Panc1 (cell line): ENCODE results near the gene MYADML2.
A peak's percentile ranks its signal among the peaks of the same experiment; 100 is the strongest.

Experiments
- CTCF ChIP-seq: fragments of 450-650 bp; IDR thresholded peaks from 2 replicates; pipeline ENCODE4 v1.5.1; 2017; ENCODE audit warnings: mild to moderate bottlenecking
- POLR2AphosphoS5 ChIP-seq: IDR thresholded peaks from 2 replicates; pipeline ENCODE4 v1.6.1; 2012; ENCODE audit warnings: mild to moderate bottlenecking, low read depth, low read length, moderate library complexity
- TF ChIP-seq, protein P1 (sequence below), 2 experiments: IDR thresholded peaks; 2 replicates each; pipeline ENCODE4 v1.6.1; 2011 to 2012; ENCODE audit warnings: low read depth in 2 of 2, control low read depth in 1 of 2, low read length in 1 of 2, mild to moderate bottlenecking in 1 of 2, moderate library complexity in 1 of 2; ENCODE audit not compliant: insufficient read depth in 1 of 2

DNA sequence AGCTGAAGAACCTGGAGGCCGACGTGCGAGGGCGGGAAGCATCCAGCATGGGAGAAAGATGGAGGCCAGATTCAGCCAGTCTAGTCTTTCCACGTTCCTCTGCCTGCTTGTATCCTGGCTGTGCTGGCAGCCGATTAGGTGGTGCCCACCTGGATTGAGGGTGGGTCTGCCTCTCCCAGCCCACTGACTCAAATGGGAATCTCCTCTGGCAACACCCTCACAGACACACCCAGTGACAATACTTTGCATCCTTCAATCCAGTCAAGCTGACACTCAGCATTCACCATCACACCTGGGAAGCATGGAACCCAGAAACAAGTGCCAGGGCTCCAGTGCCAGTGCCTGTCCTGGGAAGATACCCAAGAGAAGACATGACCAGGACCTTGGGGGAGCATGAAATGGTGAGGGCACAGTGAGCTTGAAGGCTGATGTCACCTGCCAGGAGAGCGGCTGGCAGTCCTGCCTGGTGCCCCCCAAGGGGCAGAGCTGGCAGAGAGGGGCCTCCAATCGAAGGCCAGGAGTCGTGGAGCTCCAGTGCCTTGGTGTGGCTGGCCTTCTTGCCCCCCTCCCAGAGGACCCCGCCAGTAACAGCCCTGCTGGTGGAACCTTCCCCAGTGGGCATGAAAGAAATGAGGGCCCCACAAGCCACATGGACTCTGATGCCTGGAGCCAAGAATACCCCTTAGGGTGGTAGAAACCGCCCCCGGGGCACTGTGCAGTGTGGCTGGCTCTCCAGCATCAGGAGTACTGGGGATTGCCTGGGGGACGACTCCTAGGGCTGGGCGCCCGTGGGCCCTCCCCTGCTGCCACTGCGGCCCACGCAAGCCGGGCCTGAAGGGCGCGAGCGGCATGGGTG lies 45.6 kb downstream of the MYADML2 start:
- no peak for TF ChIP-seq CTCF
- peak; percentile 46; the same call in 1 of the 2 replicates for TF ChIP-seq POLR2AphosphoS5
- TF ChIP-seq, protein P1, sequence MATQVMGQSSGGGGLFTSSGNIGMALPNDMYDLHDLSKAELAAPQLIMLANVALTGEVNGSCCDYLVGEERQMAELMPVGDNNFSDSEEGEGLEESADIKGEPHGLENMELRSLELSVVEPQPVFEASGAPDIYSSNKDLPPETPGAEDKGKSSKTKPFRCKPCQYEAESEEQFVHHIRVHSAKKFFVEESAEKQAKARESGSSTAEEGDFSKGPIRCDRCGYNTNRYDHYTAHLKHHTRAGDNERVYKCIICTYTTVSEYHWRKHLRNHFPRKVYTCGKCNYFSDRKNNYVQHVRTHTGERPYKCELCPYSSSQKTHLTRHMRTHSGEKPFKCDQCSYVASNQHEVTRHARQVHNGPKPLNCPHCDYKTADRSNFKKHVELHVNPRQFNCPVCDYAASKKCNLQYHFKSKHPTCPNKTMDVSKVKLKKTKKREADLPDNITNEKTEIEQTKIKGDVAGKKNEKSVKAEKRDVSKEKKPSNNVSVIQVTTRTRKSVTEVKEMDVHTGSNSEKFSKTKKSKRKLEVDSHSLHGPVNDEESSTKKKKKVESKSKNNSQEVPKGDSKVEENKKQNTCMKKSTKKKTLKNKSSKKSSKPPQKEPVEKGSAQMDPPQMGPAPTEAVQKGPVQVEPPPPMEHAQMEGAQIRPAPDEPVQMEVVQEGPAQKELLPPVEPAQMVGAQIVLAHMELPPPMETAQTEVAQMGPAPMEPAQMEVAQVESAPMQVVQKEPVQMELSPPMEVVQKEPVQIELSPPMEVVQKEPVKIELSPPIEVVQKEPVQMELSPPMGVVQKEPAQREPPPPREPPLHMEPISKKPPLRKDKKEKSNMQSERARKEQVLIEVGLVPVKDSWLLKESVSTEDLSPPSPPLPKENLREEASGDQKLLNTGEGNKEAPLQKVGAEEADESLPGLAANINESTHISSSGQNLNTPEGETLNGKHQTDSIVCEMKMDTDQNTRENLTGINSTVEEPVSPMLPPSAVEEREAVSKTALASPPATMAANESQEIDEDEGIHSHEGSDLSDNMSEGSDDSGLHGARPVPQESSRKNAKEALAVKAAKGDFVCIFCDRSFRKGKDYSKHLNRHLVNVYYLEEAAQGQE (IDR thresholded peaks at IDR 0.05; ENCODE audit: insufficient read depth in 1 of 2, low read depth in 2 of 2, low read length in 1 of 2), result no peak
